Measurements from ENCODE around the gene RHPN2.

DNA sequence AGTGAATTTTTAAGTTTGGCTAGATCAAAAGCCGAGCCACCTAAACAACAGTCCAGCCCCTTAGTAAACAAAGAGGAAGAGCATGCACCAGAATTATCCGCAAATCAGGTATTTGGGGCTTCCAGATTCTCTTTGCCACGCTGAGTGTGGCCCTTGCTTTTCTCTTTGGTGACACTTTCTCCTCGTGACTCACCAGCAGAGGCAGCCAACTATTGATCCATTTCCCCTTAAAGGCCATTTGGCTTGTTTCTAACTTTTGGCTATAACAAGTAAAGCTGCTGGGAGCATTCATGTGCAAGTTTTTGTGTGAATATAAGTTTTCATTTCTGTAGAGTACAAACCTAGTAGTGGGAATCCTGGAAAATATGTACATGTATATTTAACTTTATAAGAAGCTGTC lies 49.6 kb upstream of the RHPN2 start:
- TF ChIP-seq CTCF (IDR thresholded peaks at IDR 0.05) (no peak), POLR2A (IDR thresholded peaks at IDR 0.05) (no peak)

Data from breast epithelium (tissue), 3 donors.